KMS-11 (cell line): ENCODE measurements around the gene NUMA1.

Experiments
- H2AFZ ChIP-seq: fragments of 200-600 bp; sonication (generic); 2 replicates; pipeline ENCODE4 v1.6.1; 2016; ENCODE audit warnings: antibody characterized with exemption, mixed run types, low read depth
- H3K27ac ChIP-seq: fragments of 200-600 bp; sonication (generic); 2 replicates; pipeline ENCODE4 v1.6.1; 2016; ENCODE audit warnings: mild to moderate bottlenecking, mixed run types
- H3K27me3 ChIP-seq: fragments of 200-600 bp; sonication (generic); 2 replicates; pipeline ENCODE4 v1.6.1; 2017; ENCODE audit warnings: mild to moderate bottlenecking, low read depth, mixed run types, moderate library complexity; ENCODE audit not compliant: insufficient read depth
- H3K36me3 ChIP-seq: fragments of 200-600 bp; sonication (generic); 2 replicates; pipeline ENCODE4 v1.6.1; 2017; ENCODE audit warnings: mild to moderate bottlenecking, mixed run types; ENCODE audit not compliant: insufficient read depth
- H3K4me1 ChIP-seq: fragments of 200-600 bp; sonication (generic); 2 replicates; pipeline ENCODE4 v1.6.1; 2016; ENCODE audit warnings: mild to moderate bottlenecking, low read depth, mixed run types; ENCODE audit not compliant: poor library complexity, severe bottlenecking
- H3K4me2 ChIP-seq: fragments of 200-600 bp; sonication (generic); 2 replicates; pipeline ENCODE4 v1.7.0; 2016; ENCODE audit warnings: mild to moderate bottlenecking, mixed run types
- H3K4me3 ChIP-seq: fragments of 200-600 bp; sonication (generic); IDR thresholded peaks from 2 replicates; pipeline ENCODE4 v1.6.1; 2017; ENCODE audit warnings: low read depth, low read length, mixed read lengths; ENCODE audit not compliant: insufficient read depth
- H3K79me2 ChIP-seq: fragments of 200-600 bp; sonication (generic); 2 replicates; pipeline ENCODE4 v1.6.1; 2016; ENCODE audit warnings: low read depth, mixed run types; ENCODE audit not compliant: insufficient read depth
- H3K9ac ChIP-seq: fragments of 200-600 bp; sonication (generic); 2 replicates; pipeline ENCODE4 v1.6.1; 2016; ENCODE audit warnings: mild to moderate bottlenecking, mixed run types
- H4K20me1 ChIP-seq: fragments of 200-600 bp; sonication (generic); 2 replicates; pipeline ENCODE4 v1.6.1; 2016; ENCODE audit warnings: mild to moderate bottlenecking, mixed run types; ENCODE audit not compliant: insufficient read depth
- TF ChIP-seq, protein P1 (sequence below): fragments of 200-600 bp; sonication (generic); conservative IDR thresholded peaks from 2 replicates; pipeline ENCODE4 v1.6.1; 2017; ENCODE audit warnings: low read depth, mild to moderate bottlenecking, antibody characterized with exemption, low read length, moderate library complexity, mixed read lengths

NUMA1 gene

DNA sequence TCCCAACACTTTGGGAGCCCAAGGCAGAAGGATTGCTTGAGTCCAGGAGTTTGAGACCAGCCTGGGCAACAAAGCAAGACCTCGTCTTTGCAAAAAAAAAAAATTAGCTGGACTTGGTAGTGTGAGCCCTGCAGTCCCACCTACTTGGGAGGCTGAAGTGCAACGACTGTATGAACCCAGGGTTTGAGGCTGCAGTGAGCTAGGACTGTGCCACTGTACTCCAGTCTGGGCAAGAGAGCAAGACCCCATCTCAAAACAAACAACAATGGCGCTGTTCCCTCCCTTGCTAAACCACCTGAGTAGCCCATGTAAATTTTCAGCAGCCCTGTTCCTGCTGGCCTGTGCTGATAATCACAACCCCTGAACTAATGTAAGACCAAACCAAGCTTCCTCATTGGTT lies 19.7 kb upstream of the NUMA1 start:
- H3K4me1 ChIP-seq = peaks cover 11% of the 10 kb centered on the region
- no peak overlapping the region for H3K4me3 ChIP-seq

DNA sequence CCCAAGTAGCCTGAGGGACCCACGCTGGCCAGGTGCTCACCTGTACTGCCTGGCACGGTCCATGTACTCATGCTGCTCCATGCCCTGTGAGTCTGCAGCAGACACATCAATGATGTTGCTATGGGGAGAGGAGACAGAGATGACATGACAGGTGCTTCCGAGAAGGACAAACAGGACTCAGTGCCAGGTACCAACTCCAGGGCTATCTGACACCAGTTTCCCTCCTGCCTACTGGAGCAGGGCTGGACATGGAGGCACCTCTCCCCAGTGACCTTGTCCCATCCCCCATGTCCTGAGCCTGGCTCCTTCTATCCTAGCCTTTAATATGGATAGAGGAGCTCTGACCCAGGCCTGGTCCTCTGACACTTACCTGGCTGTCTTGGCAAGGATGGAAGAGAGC lies 18.4 kb upstream of the NUMA1 start:
- no peak overlapping the region for H2AFZ ChIP-seq
- H4K20me1 ChIP-seq = no peaks in the 10 kb centered on the region
- no peak overlapping the region for H3K27ac ChIP-seq
- H3K36me3 ChIP-seq = no peaks in the 10 kb centered on the region
- no peaks in the 10 kb centered on the region for H3K27me3 ChIP-seq
- no peak overlapping the region for H3K4me3 ChIP-seq
- TF ChIP-seq, protein P1, sequence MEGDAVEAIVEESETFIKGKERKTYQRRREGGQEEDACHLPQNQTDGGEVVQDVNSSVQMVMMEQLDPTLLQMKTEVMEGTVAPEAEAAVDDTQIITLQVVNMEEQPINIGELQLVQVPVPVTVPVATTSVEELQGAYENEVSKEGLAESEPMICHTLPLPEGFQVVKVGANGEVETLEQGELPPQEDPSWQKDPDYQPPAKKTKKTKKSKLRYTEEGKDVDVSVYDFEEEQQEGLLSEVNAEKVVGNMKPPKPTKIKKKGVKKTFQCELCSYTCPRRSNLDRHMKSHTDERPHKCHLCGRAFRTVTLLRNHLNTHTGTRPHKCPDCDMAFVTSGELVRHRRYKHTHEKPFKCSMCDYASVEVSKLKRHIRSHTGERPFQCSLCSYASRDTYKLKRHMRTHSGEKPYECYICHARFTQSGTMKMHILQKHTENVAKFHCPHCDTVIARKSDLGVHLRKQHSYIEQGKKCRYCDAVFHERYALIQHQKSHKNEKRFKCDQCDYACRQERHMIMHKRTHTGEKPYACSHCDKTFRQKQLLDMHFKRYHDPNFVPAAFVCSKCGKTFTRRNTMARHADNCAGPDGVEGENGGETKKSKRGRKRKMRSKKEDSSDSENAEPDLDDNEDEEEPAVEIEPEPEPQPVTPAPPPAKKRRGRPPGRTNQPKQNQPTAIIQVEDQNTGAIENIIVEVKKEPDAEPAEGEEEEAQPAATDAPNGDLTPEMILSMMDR = no peak
- no peak overlapping the region for H3K9ac ChIP-seq
- H3K4me2 ChIP-seq = no peak overlapping the region
- peaks cover 11% of the 10 kb centered on the region for H3K4me1 ChIP-seq
- peaks cover 28% of the 10 kb centered on the region; the same call in 1 of the 2 replicates for H3K79me2 ChIP-seq

More for the DNA sequence above, 19.7 kb upstream of the NUMA1 start:
- no peak overlapping the region for H2AFZ ChIP-seq
- TF ChIP-seq, protein P1 = no peak
- no peak overlapping the region for H3K4me2 ChIP-seq
- no peaks in the 10 kb centered on the region for H4K20me1 ChIP-seq
- H3K27me3 ChIP-seq = no peaks in the 10 kb centered on the region
- peaks cover 28% of the 10 kb centered on the region; the same call in 1 of the 2 replicates for H3K79me2 ChIP-seq
- no peak overlapping the region for H3K27ac ChIP-seq
- H3K9ac ChIP-seq = no peak overlapping the region
- H3K36me3 ChIP-seq = no peaks in the 10 kb centered on the region

DNA sequence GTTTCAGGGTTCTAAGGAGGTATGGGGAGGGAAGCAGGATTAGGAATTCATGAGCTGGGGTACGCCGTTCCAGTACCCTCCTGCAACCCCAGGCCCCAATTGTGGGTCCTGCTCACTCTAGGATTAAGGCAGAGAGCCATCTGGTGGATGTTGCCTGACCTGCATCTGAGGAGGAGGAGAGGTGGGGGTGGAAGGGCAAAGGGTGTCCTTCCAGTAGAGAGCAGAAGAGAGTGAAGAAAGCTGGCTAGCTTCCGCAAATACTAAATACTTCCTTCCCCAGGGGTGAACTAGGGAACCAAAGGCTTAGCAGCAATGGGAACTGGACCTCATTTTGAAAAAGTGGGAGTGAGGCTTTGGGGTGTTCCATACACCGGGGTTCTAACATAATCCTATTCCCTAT lies 10.9 kb upstream of the NUMA1 start:
- Histone ChIP-seq H3K27ac (no peak overlapping the region), H3K4me1 (peaks cover 44% of the 10 kb centered on the region), H3K4me3 (no peak overlapping the region), H3K4me2 (no peak overlapping the region), H3K79me2 (no peaks in the 10 kb centered on the region; the same call in 1 of the 2 replicates), H3K27me3 (no peaks in the 10 kb centered on the region), H4K20me1 (no peaks in the 10 kb centered on the region), H3K36me3 (no peaks in the 10 kb centered on the region), H2AFZ (no peak overlapping the region), H3K9ac (no peak overlapping the region)
- TF ChIP-seq, protein P1 = peak; percentile 88

DNA sequence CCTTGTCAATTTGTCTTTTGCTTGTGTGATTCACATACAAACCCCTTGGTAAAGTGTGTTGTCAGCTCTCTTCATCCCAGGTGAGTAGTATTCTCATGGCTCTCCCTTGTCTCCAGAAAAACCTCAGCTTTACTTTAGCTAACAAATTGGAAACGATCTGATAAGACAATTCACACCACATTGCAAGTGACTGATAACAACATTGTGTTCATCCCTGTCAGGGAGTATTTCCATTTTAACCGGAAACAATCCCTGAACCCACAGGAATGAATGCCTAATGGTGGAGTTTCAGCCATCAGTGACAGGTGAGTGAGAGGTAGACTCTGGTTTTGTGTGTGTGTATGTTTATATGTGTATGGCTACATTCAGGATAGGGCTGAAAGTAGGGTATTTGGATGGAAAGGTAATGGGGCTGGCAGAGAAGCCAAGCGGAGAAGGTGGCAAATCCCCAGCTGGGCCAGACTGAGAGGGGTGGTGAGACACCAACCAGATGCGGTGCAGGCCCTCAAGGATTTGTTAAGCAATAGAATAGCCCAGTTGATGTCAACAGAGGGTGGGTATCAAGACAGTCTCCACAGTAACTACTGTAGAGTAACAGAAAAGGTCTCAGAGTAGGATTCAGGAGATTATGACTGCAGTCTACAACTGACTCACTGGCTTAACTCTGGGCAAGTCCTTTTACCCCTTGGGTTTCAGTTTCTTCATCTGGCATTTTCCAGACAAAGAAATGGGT lies 7.9 kb upstream of the NUMA1 start:
- Histone ChIP-seq H3K27me3 (no peaks in the 10 kb centered on the region), H3K27ac (no peak overlapping the region), H4K20me1 (no peaks in the 10 kb centered on the region), H3K79me2 (no peaks in the 10 kb centered on the region; the same call in 1 of the 2 replicates), H2AFZ (no peak overlapping the region), H3K4me3 (no peak overlapping the region), H3K36me3 (no peaks in the 10 kb centered on the region), H3K4me1 (peaks cover 58% of the 10 kb centered on the region), H3K4me2 (no peak overlapping the region; the same call in 1 of the 2 replicates), H3K9ac (no peak overlapping the region)
- TF ChIP-seq, protein P1 = no peak
